Astrocyte of the cerebellum (primary cell): Measurements from ENCODE around the gene PUM2.

Experiments
- DNase-seq: peaks from one replicate; pipeline ENCODE4 v3.0.0-alpha.2; 2011; ENCODE audit warnings: low read depth
- H3K4me3 ChIP-seq: 2 replicates; pipeline ENCODE4 v1.5.1; 2011; ENCODE audit warnings: mild to moderate bottlenecking, low read depth, low read length, moderate library complexity
- CTCF ChIP-seq: IDR thresholded peaks from 2 replicates; pipeline ENCODE4 v1.5.1; 2012; ENCODE audit warnings: low read length, low read depth, moderate library complexity, mild to moderate bottlenecking; ENCODE audit errors: missing control alignments
- in situ Hi-C: cut with HindIII; loops from 2 replicates; pipeline ENCODE4 v1.10.0; 2017; ENCODE audit warnings: low sequenced_read_pairs

PUM2 gene

GRCh38 chr2:20359096-20359495, 8.5 kb upstream of the PUM2 start:
- in situ Hi-C loops, result no loop called here
- no peak for DNase-seq
- H3K4me3 ChIP-seq, result no peak overlapping the region
- TF ChIP-seq CTCF, result no peak

- no peak for TF ChIP-seq CTCF
- in situ Hi-C loops, result no loop called here
- no peak for DNase-seq
- H3K4me3 ChIP-seq, result no peak overlapping the region
Measured at GRCh38 chr2:20357638-20358389, 7.2 kb upstream of the PUM2 start.

GRCh38 chr2:20356042-20356441, 5.4 kb upstream of the PUM2 start:
- no peak for TF ChIP-seq CTCF
- DNase-seq, result peak; percentile 100
- H3K4me3 ChIP-seq, result no peak overlapping the region
- in situ Hi-C loops, result no loop called here

- DNase-seq, result peak; percentile 41
- TF ChIP-seq CTCF, result no peak
- H3K4me3 ChIP-seq, result no peak overlapping the region
- in situ Hi-C loops, result no loop called here
Measured at GRCh38 chr2:20355131-20355530, 4.5 kb upstream of the PUM2 start.

GRCh38 chr2:20353241-20353992, 2.8 kb upstream of the PUM2 start:
- in situ Hi-C loops, result no loop called here
- no peak overlapping the region for H3K4me3 ChIP-seq
- no peak for DNase-seq
- TF ChIP-seq CTCF, result no peak

- in situ Hi-C loops, result no loop called here
- TF ChIP-seq CTCF, result no peak
- no peak overlapping the region for H3K4me3 ChIP-seq
- no peak for DNase-seq
Measured at GRCh38 chr2:20352581-20353216, 2.1 kb upstream of the PUM2 start.
